ENCODE data around the gene FOXJ1. TPM values are rescaled to one million over a fixed set of nuclear protein-coding genes. Genes with fewer than 3 reads are reported as not detected.

FOXJ1 gene
- total and polyA plus RNA-seq, 5 experiments from 2014 or later = 0.28 to 3.7 (median 2.8) TPM

DNA sequence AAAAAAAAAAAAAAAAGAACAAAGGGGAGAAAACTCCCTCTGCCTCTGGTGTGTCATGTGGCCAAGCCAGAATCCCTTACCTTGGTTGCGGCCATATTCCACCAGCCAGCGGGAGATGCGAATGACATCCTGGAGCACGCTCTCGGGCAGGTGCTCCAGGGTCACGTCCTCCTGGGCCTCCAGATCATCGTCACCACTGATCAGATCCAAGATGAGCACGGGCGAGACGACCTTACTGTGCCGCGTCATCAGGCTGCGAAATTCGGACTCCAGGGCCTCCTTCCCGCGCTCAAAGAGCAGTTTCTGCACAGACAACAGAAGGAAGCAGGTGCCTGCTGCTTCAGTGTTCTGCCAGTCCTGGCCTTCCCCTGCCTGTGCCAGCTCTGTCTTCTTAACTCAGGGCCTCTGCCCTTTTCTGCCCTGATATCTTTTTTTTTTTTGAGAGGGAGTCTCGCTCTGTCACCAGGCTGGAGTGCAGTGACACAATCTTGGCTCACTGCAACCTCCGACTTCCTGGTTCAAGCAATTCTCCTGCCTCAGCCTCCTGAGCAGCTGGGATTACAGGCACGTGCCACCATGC is 43.2 kb downstream of the FOXJ1 start:
- H3K27ac Mint-ChIP-seq = peak overlapping the region in 1 of 10 donors; percentile 25
- no peaks in the 10 kb centered on the region for H3K27me3 Mint-ChIP-seq
- peaks cover 4 to 81% (median 19%) of the 10 kb centered on the region in 3 donors for H3K36me3 Mint-ChIP-seq
- H3K9me3 Mint-ChIP-seq = no peaks in the 10 kb centered on the region
- H3K4me1 Mint-ChIP-seq = peaks cover 4 to 33% (median 24%) of the 10 kb centered on the region in 4 donors
- ATAC-seq (no peak), DNase-seq (no peak)
- POLR2A ChIA-PET = no interaction called here
- no peak overlapping the region for H3K4me3 Mint-ChIP-seq

DNA sequence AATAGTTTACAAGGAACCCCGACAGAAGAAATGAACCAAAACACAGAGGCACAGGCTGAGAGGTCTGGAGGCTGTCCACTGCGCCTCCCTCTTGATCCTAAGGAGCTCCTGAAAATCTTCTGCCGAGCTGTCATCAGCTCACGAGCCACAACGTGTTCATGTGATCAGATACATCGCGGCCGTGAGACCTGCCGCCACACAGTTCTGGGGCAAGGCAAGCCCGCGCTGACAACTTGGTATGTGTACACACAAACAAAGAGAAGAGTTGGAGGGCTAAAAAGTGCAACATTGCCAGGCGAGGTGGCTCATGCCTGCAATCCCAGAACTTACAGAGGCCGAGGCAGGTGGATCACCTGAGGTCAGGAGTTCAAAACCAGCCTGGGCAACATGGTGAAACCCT is 45.1 kb downstream of the FOXJ1 start:
- POLR2A ChIA-PET = interaction anchor here (0.6 to 1.2 kb wide), 6 partner anchors 8 to 29 kb away, joined by 3 to 6 read pairs (median 4); partner anchors contain the start of gene EXOC7
- no peak for ATAC-seq

DNA sequence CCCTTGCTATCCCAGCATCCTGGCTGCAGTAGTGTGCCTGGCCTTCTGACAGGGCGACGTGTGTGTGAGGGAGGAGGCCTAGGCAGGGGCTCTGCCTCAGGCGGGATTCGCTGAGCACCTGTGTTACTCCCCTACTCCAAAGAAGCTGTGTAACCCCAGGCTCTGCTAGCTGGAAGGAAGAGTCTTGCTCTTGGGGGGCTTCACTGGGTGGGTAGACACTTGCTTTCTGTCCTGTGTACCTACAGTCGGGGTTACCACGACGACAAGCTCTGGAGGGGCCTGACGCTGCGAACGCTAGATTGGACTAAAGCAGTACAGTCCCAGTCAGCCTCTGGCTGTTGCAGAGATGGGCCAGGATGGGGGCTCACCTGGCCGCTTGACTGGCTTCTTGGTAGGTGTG is 47.0 kb downstream of the FOXJ1 start:
- ATAC-seq (no peak), DNase-seq (no peak)
- peak overlapping the region in 1 of 10 donors; percentile 49 for H3K27ac Mint-ChIP-seq
- no peaks in the 10 kb centered on the region for H3K9me3 Mint-ChIP-seq
- peaks cover 0 to 84% (median 12%) of the 10 kb centered on the region in 3 donors for H3K36me3 Mint-ChIP-seq
- POLR2A ChIA-PET = no interaction called here
- peaks cover 2 to 18% (median 5%) of the 10 kb centered on the region in 4 donors for H3K4me1 Mint-ChIP-seq
- no peaks in the 10 kb centered on the region for H3K27me3 Mint-ChIP-seq
- no peak overlapping the region for H3K4me3 Mint-ChIP-seq

More for the DNA sequence above, 45.1 kb downstream of the FOXJ1 start:
- DNase-seq = no peak
- H3K9me3 Mint-ChIP-seq = no peaks in the 10 kb centered on the region
- H3K36me3 Mint-ChIP-seq = peaks cover 4 to 86% (median 14%) of the 10 kb centered on the region in 3 donors
- no peaks in the 10 kb centered on the region for H3K27me3 Mint-ChIP-seq
- no peak overlapping the region for H3K4me3 Mint-ChIP-seq
- peaks cover 2 to 22% (median 10%) of the 10 kb centered on the region in 4 donors for H3K4me1 Mint-ChIP-seq
- H3K27ac Mint-ChIP-seq = peak overlapping the region in 1 of 10 donors; percentile 59

DNA sequence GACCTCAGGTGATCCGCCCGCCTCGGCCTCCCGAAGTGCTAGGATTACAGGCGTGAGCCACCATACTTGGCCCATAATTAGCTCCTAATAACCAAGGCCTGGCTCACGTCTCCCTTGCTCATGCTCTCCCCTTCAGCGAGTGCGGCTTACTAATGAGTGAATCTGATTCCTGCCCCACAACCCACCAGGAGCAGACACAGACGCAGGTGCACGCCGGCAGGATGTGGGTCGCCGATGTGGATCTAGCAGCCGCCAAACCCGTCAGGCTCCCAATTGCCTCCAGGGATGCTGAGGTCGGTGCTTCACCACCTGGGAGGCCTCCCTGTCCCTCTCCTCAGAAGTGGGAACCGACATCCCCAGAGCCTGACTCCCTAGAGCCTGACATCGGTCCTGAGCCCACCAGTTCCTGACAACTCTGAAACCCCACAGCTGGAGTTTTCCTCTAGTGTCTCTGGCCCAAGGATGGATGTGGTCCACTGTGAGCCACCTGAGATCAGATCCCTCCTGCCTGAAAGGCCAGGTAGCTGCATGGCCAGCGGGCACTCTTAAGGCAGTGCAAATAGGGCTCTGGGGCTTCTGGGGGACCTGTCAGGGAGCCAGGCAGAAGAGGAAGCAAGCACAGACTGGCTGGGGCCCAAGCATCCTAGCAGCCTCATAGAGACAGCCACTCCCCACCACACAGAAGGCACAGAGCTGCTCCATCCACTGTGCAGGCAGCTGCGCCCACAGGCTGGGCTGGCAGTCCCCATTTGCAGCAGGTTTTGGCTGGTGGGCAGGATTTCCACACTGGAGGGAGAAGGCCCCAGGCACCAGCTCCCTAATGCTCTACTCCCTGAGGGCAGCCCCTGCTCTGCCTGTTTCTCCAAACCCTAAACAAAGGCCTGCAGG is 48.3 kb downstream of the FOXJ1 start:
- Mint-ChIP-seq H3K9me3 (no peaks in the 10 kb centered on the region), H3K27ac (peak overlapping the region in 6 of 10 donors; percentile 3 to 38 (median 26)), H3K4me3 (no peak overlapping the region), H3K36me3 (peaks cover 0 to 80% (median 13%) of the 10 kb centered on the region in 3 donors), H3K4me1 (peaks cover 2 to 16% (median 5%) of the 10 kb centered on the region in 4 donors), H3K27me3 (no peaks in the 10 kb centered on the region)
- no peak for DNase-seq
- peak; percentile 49 to 76 for ATAC-seq
- POLR2A ChIA-PET = interaction anchor here (0.6 to 2.0 kb wide), 7 partner anchors 11 to 198 kb away, joined by 4 to 8 read pairs (median 4); partner anchors contain the start of genes EXOC7 and ZACN

DNA sequence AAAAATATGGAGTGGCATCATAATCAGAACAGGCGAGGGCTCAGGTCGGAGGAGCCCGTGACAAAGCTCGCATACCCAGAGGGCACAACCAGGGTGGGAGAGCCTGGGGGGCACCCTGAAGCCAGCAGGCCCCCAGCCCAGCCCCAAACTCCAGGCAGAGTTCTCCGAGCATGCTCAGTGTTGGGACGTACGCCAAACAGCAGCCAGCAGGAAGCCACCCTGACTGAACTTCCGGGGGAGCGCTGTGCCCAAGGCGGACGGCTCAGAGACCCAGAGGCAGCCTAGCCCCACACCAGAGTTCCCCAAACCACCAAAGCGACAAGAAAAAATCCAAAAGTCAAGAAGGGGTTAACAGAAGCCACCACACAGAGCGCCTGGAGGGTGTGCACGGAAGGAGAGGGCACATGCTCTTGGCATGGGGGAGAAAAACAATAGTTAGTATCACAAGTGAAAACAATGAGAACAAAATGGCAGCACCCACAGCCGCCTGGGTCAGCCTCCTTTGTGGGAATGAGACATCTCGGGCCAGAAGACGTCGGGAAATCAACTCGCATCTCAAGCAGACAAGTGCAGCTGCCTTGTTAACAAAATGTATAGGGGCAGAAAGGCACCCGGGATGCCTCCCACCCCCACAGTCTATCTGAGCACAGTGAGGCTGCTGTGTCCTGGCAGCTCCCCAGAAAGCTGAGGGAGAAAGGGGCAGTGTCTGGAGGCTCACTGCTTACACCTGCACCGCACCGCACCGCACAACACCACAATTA is 49.3 kb downstream of the FOXJ1 start:
- H3K4me1 Mint-ChIP-seq = peaks cover 2 to 12% (median 5%) of the 10 kb centered on the region in 4 donors
- peak in 2 of 10 donors; percentile 40 to 43 for DNase-seq
- no peaks in the 10 kb centered on the region for H3K9me3 Mint-ChIP-seq
- ATAC-seq = peak; percentile 69 to 71
- H3K27me3 Mint-ChIP-seq = no peaks in the 10 kb centered on the region
- POLR2A ChIA-PET = interaction anchor here (0.6 to 2.0 kb wide), 4 partner anchors 12 to 199 kb away, joined by 3 to 8 read pairs (median 4); partner anchors contain the start of gene ZACN
- peak overlapping the region; percentile 59 to 92 (median 88) for H3K27ac Mint-ChIP-seq
- H3K36me3 Mint-ChIP-seq = peaks cover 0 to 77% (median 11%) of the 10 kb centered on the region in 3 donors
- peak overlapping the region; percentile 13 to 77 (median 56) for H3K4me3 Mint-ChIP-seq

DNA sequence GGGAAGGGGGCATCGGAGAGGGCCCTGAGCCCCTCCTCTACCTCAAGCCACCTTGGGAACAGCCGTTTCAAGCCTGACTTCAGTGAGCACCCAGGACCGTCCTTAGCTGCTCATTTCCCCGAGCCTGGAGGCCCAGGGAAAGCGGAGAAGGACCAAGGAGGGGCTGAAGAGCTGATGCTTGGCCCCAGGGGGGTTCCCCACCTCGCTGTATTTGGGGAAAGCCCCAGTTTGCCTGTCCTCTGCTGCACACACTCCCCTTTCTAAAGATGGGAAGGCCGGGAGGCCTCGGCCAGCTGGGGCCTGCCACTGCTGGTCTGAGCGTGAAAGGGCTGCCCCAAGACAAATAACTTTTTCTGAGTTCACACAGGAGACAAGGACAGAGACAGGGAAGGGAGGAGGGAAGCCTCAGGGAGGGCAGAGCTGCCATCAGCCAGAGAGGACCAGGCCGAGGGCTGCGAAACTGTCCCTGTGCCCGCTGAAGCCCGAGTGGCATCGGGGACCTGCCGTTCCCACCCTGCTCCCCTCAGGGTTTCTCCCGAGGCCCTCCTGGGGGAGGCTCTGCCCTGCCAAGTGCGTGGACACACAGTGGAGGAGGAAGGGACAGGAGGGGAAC is 50.4 kb downstream of the FOXJ1 start:
- Mint-ChIP-seq H3K27ac (peak overlapping the region in 1 of 10 donors; percentile 53), H3K9me3 (no peaks in the 10 kb centered on the region), H3K36me3 (peaks cover 0 to 77% (median 10%) of the 10 kb centered on the region in 3 donors), H3K27me3 (no peaks in the 10 kb centered on the region), H3K4me1 (peaks cover 2 to 8% (median 3%) of the 10 kb centered on the region in 4 donors), H3K4me3 (no peak overlapping the region)
- POLR2A ChIA-PET = interaction anchor here (2.0 kb wide), 1 partner anchor 11 kb away, joined by 8 read pairs; the partner anchor contains the start of gene ZACN
- ATAC-seq (no peak), DNase-seq (no peak)

DNA sequence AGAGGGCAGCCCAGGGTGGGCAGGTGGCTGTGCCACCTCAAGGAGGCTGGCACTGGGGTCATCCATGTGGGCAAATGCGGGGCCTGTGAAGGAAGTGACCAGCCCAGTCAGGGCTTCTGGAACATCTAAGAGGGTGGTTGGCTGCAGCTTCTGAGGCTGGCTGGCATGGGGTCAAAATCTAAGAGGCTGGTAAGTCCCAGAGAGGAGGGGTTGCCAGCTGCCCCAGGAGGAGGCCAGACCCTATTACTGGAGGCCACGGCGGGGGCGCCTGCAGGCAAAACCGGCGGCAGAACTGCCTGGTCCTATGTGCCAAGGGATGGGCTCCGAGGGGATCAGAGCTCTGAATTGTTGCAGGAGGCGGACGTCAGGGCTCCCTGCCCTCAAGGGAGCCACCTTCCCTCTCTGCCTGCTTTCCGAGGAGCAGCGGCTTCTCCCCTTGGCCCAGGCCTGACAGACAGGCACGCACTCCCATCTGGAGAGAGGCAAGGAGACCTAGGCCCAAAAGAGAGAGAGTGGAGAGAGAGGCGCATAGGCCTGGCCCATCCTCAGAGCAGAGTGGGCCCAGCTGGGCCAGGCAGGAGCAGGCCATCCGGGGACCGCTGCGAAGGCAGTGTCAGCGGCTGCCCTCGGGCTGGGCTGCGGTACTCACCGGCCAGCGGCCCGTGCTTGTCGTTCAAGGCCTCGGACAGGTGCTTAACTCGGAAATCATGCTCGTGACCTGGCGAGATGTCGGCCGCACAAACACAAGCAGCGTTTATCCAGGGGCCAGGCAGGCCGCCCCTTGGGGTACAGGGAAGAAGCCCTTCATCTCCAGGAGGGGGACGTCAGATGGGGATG is 51.1 kb downstream of the FOXJ1 start:
- POLR2A ChIA-PET = interaction anchor here (0.9 kb wide), 1 partner anchor 12 kb away, joined by 3 read pairs; no protein-coding TSS in a partner anchor
- ATAC-seq = no peak
- H3K36me3 Mint-ChIP-seq = peaks cover 0 to 82% (median 11%) of the 10 kb centered on the region in 3 donors
- no peaks in the 10 kb centered on the region for H3K9me3 Mint-ChIP-seq
- no peak overlapping the region for H3K4me3 Mint-ChIP-seq
- DNase-seq = no peak
- H3K4me1 Mint-ChIP-seq = peaks cover 0 to 8% (median 3%) of the 10 kb centered on the region in 4 donors
- H3K27me3 Mint-ChIP-seq = no peaks in the 10 kb centered on the region
- peak overlapping the region in 4 of 10 donors; percentile 29 to 72 (median 52) for H3K27ac Mint-ChIP-seq

DNA sequence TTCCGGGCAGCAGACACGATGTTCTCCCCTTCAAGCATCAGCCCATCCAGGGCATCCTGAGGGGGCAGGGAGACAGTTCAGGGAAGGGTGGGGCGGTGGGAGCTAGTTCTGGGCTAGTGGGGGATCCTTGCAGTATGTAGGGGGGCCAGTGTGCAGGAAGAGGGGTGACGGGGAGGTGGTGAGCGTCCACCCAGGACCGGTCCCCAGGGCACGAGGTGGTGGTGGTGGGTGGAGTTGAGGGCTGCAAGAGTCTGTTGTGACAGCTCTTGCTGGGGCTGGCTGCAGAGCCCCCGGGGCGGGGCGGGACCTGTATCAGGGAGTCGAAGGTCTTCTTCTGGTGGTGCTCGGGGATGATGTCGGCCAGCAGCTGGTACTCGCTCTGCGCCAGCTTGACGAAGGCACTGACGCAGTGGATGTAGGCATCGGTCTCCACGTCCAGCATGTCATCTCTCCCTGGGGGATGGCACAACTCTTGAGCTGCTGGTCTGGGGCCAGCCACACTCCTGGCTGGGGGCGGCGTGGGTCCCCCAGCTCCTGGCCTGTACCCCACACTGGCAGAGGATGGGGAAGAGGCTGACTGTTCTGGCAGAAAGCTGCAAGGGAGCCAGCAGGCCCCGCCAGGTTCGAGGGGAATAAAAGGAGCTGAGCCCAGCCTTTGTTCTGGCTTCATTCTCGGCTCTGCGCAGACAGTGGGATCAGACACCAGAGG is 52.0 kb downstream of the FOXJ1 start:
- H3K4me3 Mint-ChIP-seq = no peak overlapping the region
- peak overlapping the region in 2 of 10 donors; percentile 13 to 72 for H3K27ac Mint-ChIP-seq
- POLR2A ChIA-PET = interaction anchor here (0.6 to 0.9 kb wide), 2 partner anchors 11 to 179 kb away, joined by 3 read pairs; no protein-coding TSS in a partner anchor

DNA sequence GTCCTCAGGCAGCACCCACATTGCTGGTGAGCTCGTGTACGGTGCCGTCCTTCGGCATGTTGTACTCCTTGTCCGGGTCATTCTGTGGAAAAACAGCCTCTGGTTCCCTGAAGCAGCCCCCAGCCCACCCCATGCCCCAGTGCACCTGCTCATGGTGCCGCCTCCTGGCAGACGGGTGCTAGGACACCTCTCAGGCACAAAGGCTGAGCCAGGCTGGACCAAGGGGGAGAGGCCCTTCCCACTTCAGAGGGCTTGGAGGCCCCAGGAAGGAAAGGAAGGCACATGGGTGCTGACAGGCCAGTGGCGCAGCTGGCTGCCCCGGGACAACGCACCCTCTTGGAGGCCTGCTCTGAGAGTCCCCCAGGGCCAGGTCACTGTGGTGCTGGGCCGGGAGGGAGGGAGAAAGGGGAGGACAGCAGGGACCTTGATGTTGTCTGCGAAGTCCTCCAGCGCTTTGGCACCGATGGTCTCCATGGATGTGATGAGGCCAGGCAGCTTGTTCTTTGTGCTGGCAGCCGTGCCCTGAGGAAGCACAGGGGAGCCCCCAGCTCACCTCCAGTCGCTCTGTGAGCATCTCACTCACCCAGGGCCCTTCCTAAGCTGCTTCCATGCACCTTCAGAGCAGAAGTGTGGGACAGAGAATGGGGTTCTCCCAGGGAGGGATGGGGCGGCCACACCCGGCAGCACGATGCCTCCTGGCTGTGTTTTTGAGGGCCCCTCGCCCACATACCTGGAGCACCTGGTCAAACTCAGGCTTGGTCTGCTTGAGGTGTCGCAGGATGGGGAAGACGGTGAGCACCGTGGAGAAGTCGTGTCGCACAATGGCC is 52.8 kb downstream of the FOXJ1 start:
- peak overlapping the region in 1 of 10 donors; percentile 38 for H3K27ac Mint-ChIP-seq
- DNase-seq (no peak), ATAC-seq (no peak)
- no peak overlapping the region for H3K4me3 Mint-ChIP-seq
- H3K36me3 Mint-ChIP-seq = peaks cover 0 to 77% (median 13%) of the 10 kb centered on the region in 3 donors
- no peaks in the 10 kb centered on the region for H3K27me3 Mint-ChIP-seq
- H3K4me1 Mint-ChIP-seq = peaks cover 0 to 5% (median 3%) of the 10 kb centered on the region in 4 donors
- POLR2A ChIA-PET = interaction anchor here (0.6 kb wide), 1 partner anchor 179 kb away, joined by 3 read pairs; no protein-coding TSS in a partner anchor
- H3K9me3 Mint-ChIP-seq = no peaks in the 10 kb centered on the region

More for the DNA sequence above, 52.0 kb downstream of the FOXJ1 start:
- no peak for DNase-seq
- no peak for ATAC-seq
- peaks cover 0 to 82% (median 13%) of the 10 kb centered on the region in 3 donors for H3K36me3 Mint-ChIP-seq
- peaks cover 0 to 5% (median 3%) of the 10 kb centered on the region in 4 donors for H3K4me1 Mint-ChIP-seq
- no peaks in the 10 kb centered on the region for H3K9me3 Mint-ChIP-seq
- H3K27me3 Mint-ChIP-seq = no peaks in the 10 kb centered on the region

DNA sequence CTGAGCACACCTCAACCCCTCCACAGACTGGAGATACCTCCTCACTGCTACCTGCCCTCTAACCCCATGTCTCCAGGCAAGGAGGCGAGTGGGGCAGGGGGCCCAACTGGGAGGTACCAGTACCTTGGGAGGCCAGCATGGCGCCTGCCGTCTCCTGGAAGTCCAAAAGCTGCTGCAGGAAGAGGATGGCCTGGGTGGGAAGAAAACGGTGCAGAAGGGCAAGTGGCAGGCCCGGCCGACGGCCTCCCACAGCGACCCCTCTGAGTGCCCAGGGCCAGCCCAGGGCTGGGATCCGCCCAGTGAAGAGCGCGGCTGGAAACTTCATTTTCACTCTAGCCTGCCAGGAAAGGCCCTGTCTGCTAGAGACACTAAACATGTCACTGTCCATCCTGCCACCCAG is 53.5 kb downstream of the FOXJ1 start:
- H3K27me3 Mint-ChIP-seq = no peaks in the 10 kb centered on the region
- ATAC-seq (no peak), DNase-seq (no peak)
- POLR2A ChIA-PET = no interaction called here
- no peak overlapping the region for H3K4me3 Mint-ChIP-seq
- peaks cover 0 to 5% (median 3%) of the 10 kb centered on the region in 4 donors for H3K4me1 Mint-ChIP-seq
- no peak overlapping the region for H3K27ac Mint-ChIP-seq
- peaks cover 0 to 71% (median 13%) of the 10 kb centered on the region in 3 donors for H3K36me3 Mint-ChIP-seq
- H3K9me3 Mint-ChIP-seq = no peaks in the 10 kb centered on the region
